ENCODE measurements around the gene STYK1. TPM values are rescaled to one million over a fixed set of nuclear protein-coding genes. Genes with fewer than 3 reads are reported as not detected.

Gene STYK1
- total RNA-seq, 1 donor from 2014 or later = 1.5 TPM

- no peak for TF ChIP-seq CTCF (IDR thresholded peaks at IDR 0.05; ENCODE audit: insufficient read depth, low read length, poor library complexity, severe bottlenecking)
- Histone ChIP-seq H3K36me3 (ENCODE audit: control insufficient read depth, insufficient read depth, low read length) (no peaks in the 10 kb centered on the region), H3K4me3 (ENCODE audit: low read depth, low read length) (no peak overlapping the region), H3K27me3 (ENCODE audit: control insufficient read depth, insufficient read depth, low read length) (no peaks in the 10 kb centered on the region)
- DNase-seq (ENCODE audit: low read depth) = peak; percentile 38
Observed at GRCh38 chr12:10641735-10642500, 31.9 kb downstream of the STYK1 start.

- Histone ChIP-seq H3K4me3 (ENCODE audit: low read depth, low read length) (no peak overlapping the region), H3K36me3 (ENCODE audit: control insufficient read depth, insufficient read depth, low read length) (no peaks in the 10 kb centered on the region), H3K27me3 (ENCODE audit: control insufficient read depth, insufficient read depth, low read length) (no peaks in the 10 kb centered on the region)
Observed at GRCh38 chr12:10638728-10639127, 35.1 kb downstream of the STYK1 start.

GRCh38 chr12:10636611-10637010 lies 37.2 kb downstream of the STYK1 start:
- H3K27me3 ChIP-seq (ENCODE audit: control insufficient read depth, insufficient read depth, low read length) = no peaks in the 10 kb centered on the region
- DNase-seq (ENCODE audit: low read depth) = no peak

More at GRCh38 chr12:10638728-10639127, 35.1 kb downstream of the STYK1 start:
- no peak for TF ChIP-seq CTCF (IDR thresholded peaks at IDR 0.05; ENCODE audit: insufficient read depth, low read length, poor library complexity, severe bottlenecking)
- no peak for DNase-seq (ENCODE audit: low read depth)

GRCh38 chr12:10636124-10636523 lies 37.7 kb downstream of the STYK1 start:
- DNase-seq (ENCODE audit: low read depth) = no peak
- no peaks in the 10 kb centered on the region for H3K36me3 ChIP-seq (ENCODE audit: control insufficient read depth, insufficient read depth, low read length)
- no peaks in the 10 kb centered on the region for H3K27me3 ChIP-seq (ENCODE audit: control insufficient read depth, insufficient read depth, low read length)
- no peak overlapping the region for H3K4me3 ChIP-seq (ENCODE audit: low read depth, low read length)
- TF ChIP-seq CTCF (IDR thresholded peaks at IDR 0.05; ENCODE audit: insufficient read depth, low read length, poor library complexity, severe bottlenecking) = no peak

More at GRCh38 chr12:10636611-10637010, 37.2 kb downstream of the STYK1 start:
- TF ChIP-seq CTCF (IDR thresholded peaks at IDR 0.05; ENCODE audit: insufficient read depth, low read length, poor library complexity, severe bottlenecking) = no peak
- no peaks in the 10 kb centered on the region for H3K36me3 ChIP-seq (ENCODE audit: control insufficient read depth, insufficient read depth, low read length)
- no peak overlapping the region for H3K4me3 ChIP-seq (ENCODE audit: low read depth, low read length)

- DNase-seq (ENCODE audit: low read depth) = no peak
- no peak overlapping the region for H3K4me3 ChIP-seq (ENCODE audit: low read depth, low read length)
- TF ChIP-seq CTCF (IDR thresholded peaks at IDR 0.05; ENCODE audit: insufficient read depth, low read length, poor library complexity, severe bottlenecking) = no peak
- H3K36me3 ChIP-seq (ENCODE audit: control insufficient read depth, insufficient read depth, low read length) = no peaks in the 10 kb centered on the region
- H3K27me3 ChIP-seq (ENCODE audit: control insufficient read depth, insufficient read depth, low read length) = no peaks in the 10 kb centered on the region
Observed at GRCh38 chr12:10635306-10635705, 38.5 kb downstream of the STYK1 start.

GRCh38 chr12:10634427-10634826 lies 39.4 kb downstream of the STYK1 start:
- Histone ChIP-seq H3K36me3 (ENCODE audit: control insufficient read depth, insufficient read depth, low read length) (no peaks in the 10 kb centered on the region), H3K4me3 (ENCODE audit: low read depth, low read length) (no peak overlapping the region), H3K27me3 (ENCODE audit: control insufficient read depth, insufficient read depth, low read length) (no peaks in the 10 kb centered on the region)
- peak; percentile 49 for DNase-seq (ENCODE audit: low read depth)
- no peak for TF ChIP-seq CTCF (IDR thresholded peaks at IDR 0.05; ENCODE audit: insufficient read depth, low read length, poor library complexity, severe bottlenecking)
